NCI-H2107 treated with DMSO at 0.1 percent for 48 hours (cell line): ENCODE results near the gene CCDC24.
A peak's percentile ranks its signal among the peaks of the same experiment; 100 is the strongest.

Source experiments
- DNase-seq: peaks from one replicate; lab custom pipeline; 2025; ENCODE audit not compliant: unreplicated experiment; lab: John Stamatoyannopoulos, UW

Gene CCDC24

DNA sequence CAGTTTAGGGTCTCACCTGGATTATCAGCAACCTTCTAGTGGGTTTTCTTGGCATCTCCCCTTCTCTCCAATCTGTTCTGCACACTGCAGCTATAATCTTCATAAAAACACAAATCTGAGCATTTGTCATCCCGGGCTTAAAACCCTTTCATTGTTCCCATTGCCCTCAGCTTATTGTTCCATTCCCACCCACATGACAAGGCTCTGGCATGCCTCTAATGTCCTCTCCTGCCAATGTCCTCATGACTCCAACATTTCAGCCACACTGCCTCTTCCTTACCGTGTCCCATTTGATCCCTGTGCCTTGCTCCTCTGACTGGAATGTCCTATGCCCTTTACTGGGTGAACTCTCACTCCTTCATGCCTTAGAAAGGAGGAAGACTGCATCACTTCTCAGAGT is 29.1 kb upstream of the CCDC24 start:
- no peak for DNase-seq

DNA sequence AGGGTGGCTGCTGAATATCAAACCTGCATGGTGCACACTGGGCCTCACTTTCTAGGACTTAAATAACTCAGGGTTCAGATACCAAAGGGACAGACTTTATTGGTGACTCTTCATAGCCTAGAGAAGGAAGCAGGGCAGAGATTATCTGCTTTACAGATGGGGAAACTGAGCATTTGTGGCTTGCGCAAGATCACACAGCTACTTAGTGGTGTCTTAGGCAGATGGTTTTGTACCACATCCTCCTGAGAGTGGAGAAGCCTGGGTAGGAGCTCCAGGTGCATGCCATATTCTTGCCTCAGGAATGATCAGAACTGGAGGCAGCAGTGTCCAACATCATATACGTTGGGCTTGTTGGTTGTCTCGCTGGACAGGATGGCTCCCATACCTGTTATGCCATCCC is 28.4 kb upstream of the CCDC24 start:
- no peak for DNase-seq

DNA sequence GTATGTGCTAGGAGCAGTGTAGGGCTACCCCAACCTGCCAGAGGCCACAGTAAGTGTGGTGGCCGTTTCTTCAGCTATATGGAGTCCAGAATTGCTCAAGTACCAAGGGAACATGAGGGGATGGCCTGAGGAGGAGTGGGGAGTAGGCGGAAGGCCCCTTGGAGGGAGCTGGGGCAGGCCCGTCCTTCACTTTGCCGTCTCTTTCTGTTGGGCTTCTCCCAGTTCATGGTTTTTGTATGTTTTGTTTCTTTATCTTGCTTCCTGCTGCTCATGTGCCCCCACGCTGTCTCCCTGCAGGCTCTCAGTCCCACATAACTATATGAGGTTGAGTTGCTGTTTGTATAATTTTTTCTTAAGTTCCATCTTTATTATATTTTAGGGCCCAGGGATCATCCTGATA is 27.5 kb upstream of the CCDC24 start:
- no peak for DNase-seq

DNA sequence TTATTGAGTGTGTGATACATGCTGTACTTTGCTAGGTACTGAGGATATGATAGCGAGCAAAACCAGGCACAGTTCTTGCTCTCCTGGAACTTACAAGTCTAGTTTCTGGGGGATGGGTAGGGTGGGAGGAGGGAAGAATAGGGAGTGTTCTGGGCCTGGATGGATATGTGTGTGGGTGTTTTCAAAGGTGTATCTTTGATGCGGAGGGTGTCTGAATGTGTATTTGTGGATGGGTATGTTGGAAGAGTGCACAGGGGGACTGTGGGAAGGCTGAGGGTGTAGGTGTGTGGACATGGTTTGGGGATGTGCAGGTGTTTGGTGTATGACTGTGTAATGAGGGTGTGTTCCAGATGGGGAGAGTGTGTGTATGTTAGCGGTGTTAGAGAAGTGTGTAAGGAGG is 26.1 kb upstream of the CCDC24 start:
- no peak for DNase-seq

DNA sequence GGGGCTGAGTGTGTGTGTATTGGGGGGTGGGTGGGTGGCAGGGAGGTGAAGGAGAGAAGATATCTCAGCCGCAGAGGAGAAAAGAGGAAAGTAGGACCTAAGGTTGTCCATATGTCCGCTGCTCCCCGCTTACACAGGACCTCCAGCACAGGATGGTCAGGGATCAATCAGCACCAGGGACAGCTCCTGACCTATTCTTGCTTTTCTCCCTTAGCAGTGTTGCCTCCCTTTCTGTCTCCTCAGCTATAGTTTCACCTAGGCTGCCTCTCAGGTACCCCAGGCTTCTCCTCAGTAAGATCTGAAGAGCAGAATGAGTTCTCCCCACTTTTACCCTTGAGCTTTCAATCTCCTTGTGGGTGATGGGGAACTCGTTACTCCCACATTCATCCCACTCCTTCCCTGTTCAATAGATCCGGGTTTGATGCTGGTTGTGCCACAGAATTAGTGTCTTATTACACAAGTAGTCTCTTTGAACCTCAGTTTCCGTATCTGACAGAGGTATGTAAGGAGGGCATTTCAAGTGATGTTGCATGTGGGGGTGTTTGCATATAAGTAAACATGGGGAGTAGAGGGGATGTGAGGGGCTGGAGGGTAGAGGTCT is 23.0 kb upstream of the CCDC24 start:
- no peak for DNase-seq

DNA sequence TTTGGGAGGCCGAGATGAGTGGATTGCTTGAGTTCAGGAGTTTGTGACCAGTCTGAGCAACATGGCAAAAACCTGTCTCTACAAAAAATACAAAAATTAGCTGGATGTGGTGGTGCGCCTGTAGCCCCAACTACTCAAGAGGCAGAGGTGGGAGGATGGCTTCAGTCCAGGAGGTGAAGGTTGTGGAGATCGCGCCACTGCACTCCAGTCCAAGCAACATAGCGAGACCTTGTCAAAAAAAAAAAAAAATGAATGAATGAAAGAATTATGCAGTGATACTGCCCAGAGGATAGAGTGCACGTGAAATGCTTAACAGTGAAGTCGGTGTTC is 22.0 kb upstream of the CCDC24 start:
- no peak for DNase-seq

DNA sequence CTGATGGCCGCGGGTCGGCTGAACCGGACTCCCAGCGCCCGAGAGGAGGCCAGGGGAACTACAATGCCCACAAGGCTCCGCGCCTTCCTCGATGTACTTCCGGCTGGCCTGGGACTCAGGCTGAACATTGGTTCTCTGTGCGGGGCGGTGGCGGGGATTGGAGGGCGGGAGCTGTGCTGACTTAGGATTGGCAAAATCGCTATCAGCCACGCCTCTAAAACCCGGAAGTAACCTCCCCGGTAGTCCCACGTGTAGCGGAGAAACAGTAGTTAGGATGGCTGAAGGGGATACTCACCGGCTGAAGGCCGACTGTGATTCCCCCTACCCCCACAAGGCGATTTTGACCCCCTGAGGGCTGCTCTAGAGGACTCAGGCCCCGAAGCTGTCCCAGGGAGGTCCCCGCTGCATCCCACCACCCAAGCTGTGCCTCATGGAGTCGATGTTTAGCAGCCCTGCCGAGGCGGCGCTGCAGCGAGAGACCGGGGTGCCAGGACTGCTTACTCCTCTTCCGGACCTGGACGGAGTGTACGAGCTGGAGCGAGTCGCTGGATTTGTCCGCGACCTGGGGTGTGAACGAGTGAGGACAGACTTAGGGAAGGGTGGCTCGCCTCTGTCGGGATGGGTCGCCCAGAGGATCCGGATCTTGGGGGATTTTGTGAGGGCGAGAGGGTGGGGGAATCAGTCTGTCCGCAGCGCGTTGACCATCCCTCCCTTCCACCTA is 21.5 kb upstream of the CCDC24 start, which contains the start of gene DPH2:
DPH2 (plus strand) TSS at position 265 of the 721 bp plus-strand sequence; CDS start at position 431, 166 bp downstream.
- peak; percentile 97 for DNase-seq

DNA sequence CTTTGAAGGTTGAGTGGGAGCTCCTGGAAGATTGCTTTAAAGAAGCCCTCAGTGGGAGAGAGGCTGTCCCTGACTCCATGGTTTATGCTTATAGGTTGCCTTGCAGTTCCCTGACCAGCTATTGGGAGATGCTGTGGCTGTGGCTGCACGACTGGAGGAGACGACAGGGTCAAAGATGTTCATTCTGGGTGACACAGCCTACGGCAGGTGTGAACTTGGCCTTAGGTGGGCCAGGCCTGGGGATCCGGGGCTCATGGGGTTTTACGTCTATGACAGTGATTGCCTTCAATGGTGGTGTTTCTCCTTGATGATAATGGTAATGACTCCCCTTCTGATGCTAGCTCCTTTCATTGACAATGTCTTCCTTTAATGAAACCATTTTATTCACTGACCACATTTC is 20.9 kb upstream of the CCDC24 start:
- no peak for DNase-seq

DNA sequence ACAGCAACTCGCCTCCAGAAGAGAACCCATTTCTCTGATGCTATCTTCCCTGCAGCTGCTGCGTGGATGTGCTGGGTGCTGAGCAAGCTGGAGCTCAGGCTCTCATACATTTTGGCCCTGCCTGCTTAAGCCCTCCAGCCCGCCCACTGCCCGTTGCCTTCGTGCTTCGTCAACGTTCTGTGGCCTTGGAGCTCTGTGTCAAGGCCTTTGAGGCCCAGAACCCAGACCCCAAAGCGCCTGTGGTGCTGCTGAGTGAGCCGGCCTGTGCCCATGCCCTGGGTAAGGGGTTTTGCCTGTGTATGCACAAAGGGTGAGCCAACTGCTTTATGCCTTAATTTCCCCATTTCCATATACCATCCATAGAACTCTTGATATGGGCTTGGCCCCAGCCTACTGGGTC is 20.5 kb upstream of the CCDC24 start:
- DNase-seq: no peak

DNA sequence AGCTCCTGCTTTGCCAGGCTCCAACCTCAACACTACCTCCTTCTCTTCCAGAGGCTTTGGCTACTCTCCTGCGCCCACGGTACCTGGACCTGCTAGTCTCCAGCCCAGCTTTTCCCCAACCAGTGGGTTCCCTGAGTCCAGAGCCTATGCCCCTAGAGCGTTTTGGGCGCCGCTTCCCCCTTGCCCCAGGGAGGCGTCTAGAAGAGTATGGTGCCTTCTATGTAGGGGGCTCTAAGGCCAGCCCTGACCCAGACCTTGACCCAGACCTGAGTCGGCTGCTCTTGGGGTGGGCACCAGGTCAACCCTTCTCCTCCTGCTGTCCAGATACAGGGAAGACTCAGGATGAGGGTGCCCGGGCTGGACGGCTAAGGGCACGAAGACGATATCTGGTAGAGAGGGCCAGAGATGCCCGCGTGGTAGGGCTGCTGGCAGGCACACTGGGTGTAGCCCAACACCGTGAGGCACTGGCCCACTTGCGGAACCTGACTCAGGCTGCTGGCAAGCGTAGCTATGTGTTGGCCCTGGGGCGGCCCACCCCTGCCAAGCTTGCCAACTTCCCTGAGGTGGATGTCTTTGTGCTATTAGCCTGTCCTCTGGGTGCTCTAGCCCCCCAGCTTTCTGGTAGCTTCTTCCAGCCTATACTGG is 19.9 kb upstream of the CCDC24 start:
- no peak for DNase-seq

DNA sequence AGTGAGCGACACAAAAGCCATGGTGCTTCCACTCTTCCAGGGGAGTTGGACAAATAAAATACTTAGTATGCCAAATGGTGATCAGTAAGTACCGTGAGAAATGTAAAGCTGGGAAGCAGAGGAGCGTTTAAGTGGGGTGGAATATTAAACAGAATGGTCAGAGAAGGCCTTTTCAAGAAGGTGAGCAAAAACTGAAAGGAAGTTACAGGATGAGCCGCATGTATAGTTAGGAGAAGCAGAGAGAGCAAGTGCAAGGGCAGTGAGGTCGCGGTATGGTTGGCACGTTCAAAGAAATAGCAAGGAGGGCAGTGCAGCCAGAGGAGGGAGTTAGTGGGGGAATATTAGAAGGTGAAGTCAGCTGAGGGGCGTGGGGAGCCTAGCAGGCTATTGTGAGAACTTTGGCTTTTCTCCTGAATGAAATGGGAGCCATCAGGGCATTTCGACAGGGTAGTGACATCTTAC is 17.4 kb upstream of the CCDC24 start:
- DNase-seq: peak; percentile 85

DNA sequence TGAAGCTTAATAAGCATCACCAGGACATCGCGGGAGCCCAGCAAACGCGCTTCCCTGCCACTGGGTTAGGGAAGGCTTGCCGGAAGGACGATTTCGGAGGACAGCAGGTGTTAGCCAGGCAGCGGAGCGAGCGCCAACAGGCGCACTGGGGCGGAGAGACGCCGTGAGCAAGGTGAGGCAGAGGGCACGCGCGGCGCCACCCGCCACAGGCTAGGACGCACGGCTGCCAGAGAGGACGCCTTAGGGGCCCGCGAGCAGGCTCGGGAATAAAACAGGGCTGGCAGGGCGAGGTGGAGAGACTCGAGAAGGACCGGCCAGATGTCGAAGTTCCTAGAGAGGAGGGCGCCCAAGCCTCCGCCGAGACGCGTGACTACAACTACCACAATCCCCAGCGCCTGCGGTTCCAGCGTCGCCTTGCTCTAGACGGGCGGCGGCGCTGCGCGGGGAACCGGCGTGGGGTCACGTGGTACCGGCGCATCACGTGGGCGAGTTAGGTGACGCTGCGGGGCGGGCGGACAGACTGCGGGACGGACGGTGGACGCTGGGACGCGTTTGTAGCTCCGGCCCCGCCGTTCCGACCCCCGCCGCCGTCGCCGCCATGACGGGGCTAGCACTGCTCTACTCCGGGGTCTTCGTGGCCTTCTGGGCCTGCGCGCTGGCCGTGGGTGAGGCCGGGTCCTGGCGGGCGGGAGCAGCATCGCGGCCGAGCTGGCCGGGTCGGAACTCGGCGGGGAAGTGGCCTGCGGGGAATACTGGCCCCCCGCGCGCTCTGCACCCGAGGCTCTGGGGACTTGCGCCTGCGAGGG is 16.8 kb upstream of the CCDC24 start, which contains the start of gene ATP6V0B:
ATP6V0B (plus strand) TSS at position 518 of the 806 bp plus-strand sequence; CDS start at position 599, 81 bp downstream.
- peak; percentile 90 for DNase-seq

DNA sequence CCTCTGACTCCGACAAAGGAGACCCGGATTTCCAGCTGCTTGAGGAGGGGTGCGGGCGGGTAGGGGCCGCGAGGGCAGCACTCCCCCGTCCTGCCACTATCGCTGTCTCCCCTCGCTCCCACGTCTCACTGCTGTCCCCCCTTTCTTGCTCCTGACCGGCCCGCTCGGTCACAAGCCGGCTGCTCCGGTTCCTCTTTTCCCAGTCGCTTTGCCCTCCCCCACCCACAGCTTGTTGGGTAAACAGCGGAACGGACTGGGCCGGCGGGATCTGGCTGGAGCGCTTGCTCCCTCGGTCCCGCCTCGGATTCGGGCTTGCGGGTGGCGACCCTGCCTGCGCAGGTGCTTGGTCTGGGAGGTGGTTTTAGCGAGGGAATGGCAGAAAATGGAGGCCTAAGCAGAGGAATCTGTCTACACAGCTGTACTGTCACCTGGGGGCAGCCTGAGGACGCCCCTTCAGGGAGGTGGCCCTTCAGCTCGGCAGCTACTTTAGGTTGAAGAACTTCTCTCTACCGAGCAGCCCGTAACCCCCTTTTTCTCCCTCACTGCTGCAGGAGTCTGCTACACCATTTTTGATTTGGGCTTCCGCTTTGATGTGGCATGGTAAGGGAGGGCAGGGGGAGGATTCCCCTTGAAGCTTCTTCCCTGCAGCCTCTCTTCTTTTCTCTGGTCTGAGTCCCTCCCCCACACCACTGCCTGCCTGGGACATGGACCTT is 16.0 kb upstream of the CCDC24 start:
- DNase-seq: no peak

DNA sequence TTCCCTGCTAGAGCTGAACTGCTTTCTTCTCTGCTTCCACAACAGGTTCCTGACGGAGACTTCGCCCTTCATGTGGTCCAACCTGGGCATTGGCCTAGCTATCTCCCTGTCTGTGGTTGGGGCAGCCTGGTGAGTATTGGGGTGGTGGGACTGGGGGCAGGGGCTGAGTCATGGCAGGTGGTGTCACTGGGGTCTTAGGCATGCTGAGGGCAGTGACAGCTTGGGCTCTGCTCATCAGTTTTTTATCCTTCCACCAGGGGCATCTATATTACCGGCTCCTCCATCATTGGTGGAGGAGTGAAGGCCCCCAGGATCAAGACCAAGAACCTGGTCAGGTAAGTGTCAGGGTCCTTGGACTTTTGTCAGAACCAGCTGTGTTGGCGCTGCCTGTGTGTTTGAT is 15.4 kb upstream of the CCDC24 start:
- DNase-seq: no peak

DNA sequence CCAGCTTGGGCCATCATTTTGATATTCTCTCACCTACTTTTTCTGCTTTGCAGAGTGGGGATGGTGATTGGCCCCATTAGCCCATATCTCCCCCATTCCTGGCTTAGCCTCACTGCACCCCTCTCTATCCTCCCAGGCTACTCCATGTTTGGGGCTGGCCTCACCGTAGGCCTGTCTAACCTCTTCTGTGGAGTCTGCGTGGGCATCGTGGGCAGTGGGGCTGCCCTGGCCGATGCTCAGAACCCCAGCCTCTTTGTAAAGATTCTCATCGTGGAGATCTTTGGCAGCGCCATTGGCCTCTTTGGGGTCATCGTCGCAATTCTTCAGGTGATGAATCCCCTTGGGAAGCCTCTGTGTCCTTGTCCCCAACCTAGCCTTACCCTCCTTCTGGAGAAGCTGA is 14.5 kb upstream of the CCDC24 start:
- DNase-seq: no peak

DNA sequence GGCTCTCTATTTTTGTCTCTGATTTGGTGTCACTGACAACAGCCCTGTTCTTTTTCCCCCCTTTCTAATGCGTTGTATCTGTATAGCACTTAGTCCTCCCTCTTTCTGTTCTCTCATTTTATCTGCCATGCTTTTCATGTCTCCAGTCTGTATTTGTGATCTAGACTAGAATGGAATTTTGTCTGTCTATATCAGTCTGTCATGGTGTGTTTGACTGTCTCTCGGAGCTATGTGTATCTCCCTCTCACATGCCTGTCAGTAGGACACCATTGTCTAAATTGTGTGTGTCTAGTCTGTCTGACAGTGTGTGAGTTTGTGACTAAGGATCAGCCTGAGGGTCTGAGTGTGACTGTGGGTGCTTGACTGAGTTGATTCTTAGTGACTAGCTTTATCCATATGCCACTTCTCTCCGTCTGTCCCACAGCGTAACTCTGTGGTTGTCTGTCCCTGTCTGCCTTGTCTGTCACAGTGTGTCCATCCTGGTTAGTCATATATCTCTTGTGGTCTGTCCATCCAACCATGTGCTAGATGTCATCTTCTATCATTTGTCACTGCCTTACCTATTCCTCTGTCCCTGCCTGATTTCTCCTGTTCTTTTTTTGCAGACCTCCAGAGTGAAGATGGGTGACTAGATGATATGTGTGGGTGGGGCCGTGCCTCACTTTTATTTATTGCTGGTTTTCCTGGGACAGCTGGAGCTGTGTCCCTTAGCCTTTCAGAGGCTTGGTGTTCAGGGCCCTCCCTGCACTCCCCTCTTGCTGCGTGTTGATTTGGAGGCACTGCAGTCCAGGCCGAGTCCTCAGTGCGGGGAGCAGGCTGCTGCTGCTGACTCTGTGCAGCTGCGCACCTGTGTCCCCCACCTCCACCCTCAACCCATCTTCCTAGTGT is 13.8 kb upstream of the CCDC24 start:
- DNase-seq: no peak

DNA sequence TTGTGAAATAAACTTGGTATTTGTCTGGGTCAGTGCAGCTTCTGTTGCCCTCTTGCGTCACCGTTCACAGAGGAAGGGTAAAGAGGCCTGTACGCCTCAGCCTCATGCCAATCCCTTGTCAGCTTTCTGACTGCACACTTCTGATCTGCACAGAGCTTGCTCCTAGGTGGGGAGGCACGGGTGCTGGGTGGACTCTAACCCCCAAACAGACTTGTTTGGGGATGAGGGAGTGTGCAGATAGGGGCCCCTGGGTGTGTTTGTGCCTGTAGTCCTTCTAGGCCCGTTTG is 13.2 kb upstream of the CCDC24 start:
- DNase-seq: no peak

DNA sequence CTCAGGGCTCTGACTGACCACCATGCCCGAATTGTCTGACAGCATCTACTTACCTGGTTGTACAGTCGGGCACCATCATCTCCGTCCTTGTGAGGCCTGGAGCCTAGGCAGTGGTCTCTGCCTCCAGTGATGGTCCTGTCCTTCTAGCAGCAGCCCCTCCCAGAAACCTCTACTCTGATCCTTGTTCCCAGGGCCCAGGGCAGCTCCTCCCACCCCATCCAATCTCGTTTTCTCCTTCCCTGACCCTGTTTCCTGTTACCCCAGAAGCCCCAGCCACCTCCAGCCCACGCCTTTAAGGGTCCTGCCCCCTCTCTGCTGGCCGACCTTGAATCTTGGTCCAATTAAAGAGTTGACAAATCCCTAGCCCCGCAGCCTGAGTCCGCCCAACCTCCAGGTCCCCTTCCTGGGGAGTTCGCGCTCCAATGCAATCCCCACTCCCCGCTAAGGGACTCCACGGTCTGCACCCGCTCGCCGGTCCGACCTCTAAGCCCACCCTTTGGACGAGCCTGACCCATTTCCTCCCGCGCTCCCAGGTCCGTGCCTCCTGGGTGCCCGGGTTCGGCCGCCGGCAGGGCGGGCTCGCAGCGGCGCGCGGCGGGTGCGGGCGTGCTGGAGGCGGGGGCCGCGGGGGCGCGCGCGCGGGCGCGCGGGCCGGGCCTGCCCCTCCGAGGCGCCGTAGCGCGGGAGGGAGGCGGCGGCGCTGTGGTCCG is 12.7 kb upstream of the CCDC24 start, which contains the start of gene B4GALT2:
B4GALT2 (plus strand) TSS at position 660 of the 710 bp plus-strand sequence. CDS start 1,951 bp downstream, outside the sequence.
- DNase-seq: no peak

DNA sequence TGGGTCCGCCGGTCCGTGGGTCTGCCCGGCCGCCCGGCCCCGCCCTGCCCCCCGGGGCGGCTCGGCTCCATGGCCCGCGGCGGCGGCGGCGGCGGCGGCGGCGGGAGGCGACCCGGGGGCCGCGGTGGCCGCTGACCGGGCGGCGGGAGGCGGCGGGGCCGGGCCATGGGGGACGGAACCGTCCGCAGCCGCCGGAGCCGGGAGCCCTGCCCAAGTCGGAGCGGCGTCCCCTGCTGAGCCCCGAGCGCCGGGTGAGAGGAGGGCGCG is 12.2 kb upstream of the CCDC24 start:
- no peak for DNase-seq
